H1 (cell line): ENCODE data around the gene LTBP1. TPM values are rescaled to one million over a fixed set of nuclear protein-coding genes. Genes with fewer than 3 reads are reported as not detected.

Experiments
- CTCF ChIA-PET: fragments of 300-600 bp; sonication (Branson Sonifier 250); formaldehyde crosslinking; loops from one replicate; lab custom pipeline; 2021; ENCODE audit not compliant: partially characterized antibody; lab: Charles Lee
- POLR2A ChIA-PET: fragments of 300-600 bp; sonication (Branson Sonifier 250); formaldehyde crosslinking; loops from one replicate; lab custom pipeline; 2021; ENCODE audit warnings: inconsistent platforms; ENCODE audit not compliant: partially characterized antibody; lab: Charles Lee
- DNase-seq, 2 experiments: peaks; one replicate each; pipeline versions ENCODE4 v3.0.0 to v3.0.0-alpha.2; 2010 to 2022; ENCODE audit warnings: low spot score in 2 of 2, low read depth in 1 of 2, mixed read lengths in 1 of 2
- FAIRE-seq: peaks from 2 replicates; lab custom pipeline; 2011; peaks lifted over from hg19 to GRCh38; lab: Jason Lieb, UNC
- H2AFZ ChIP-seq: 2 replicates; pipeline ENCODE4 v1.8.1; 2012; ENCODE audit warnings: low read length, inconsistent platforms
- H2AK5ac ChIP-seq: 2 replicates; pipeline ENCODE4 v1.6.1; 2013; ENCODE audit warnings: low read depth, low read length
- H2BK120ac ChIP-seq: replicated peaks from 2 replicates; pipeline ENCODE3; 2013; ENCODE audit warnings: low read depth, low read length, inconsistent platforms
- H2BK12ac ChIP-seq: 2 replicates; pipeline ENCODE4 v1.6.1; 2013; ENCODE audit warnings: low read depth, low read length
- H2BK15ac ChIP-seq: 2 replicates; pipeline ENCODE4 v1.6.1; 2013; ENCODE audit warnings: low read length
- H2BK20ac ChIP-seq: 2 replicates; pipeline ENCODE4 v1.6.1; 2013; ENCODE audit warnings: low read length
- H2BK5ac ChIP-seq: 2 replicates; pipeline ENCODE4 v1.6.1; 2013; ENCODE audit warnings: low read depth, low read length
- H3K14ac ChIP-seq: 2 replicates; pipeline ENCODE4 v1.6.1; 2013; ENCODE audit warnings: inconsistent platforms; ENCODE audit not compliant: insufficient read length
- H3K18ac ChIP-seq: 2 replicates; pipeline ENCODE4 v1.6.1; 2013; ENCODE audit warnings: low read length; ENCODE audit errors: extremely low read depth
- H3K23ac ChIP-seq: 2 replicates; pipeline ENCODE4 v1.6.1; 2013; ENCODE audit warnings: inconsistent platforms; ENCODE audit not compliant: insufficient read length
- H3K23me2 ChIP-seq: 2 replicates; pipeline ENCODE4 v1.6.1; 2013; ENCODE audit warnings: low read depth, low read length
- H3K27ac ChIP-seq: 2 replicates; pipeline ENCODE4 v1.6.1; 2011; ENCODE audit warnings: low read depth, low read length, inconsistent platforms
- H3K27me3 ChIP-seq, 4 experiments: replicated peaks in 1 of 4; 1 replicate in 1 of 4; 2 replicates in 3 of 4; pipeline versions ENCODE4 v1.6.1 to v1.8.1; 2011 to 2013; ENCODE audit warnings: low read length in 3 of 4, mild to moderate bottlenecking in 3 of 4, inconsistent platforms in 2 of 4, mixed read lengths in 2 of 4, moderate library complexity in 1 of 4; ENCODE audit not compliant: control insufficient read depth in 3 of 4, insufficient read depth in 3 of 4; ENCODE audit errors: extremely low read depth in 1 of 4
- H3K36me3 ChIP-seq, 4 experiments: 2 replicates each; pipeline versions ENCODE4 v1.6.1 to v1.8.1; 2011 to 2013; ENCODE audit warnings: mild to moderate bottlenecking in 4 of 4, low read length in 3 of 4, moderate library complexity in 2 of 4, control low read depth in 1 of 4, inconsistent platforms in 1 of 4; ENCODE audit not compliant: insufficient read depth in 4 of 4, control insufficient read depth in 2 of 4
- H3K4ac ChIP-seq: replicated peaks from 2 replicates; pipeline ENCODE3; 2013; ENCODE audit warnings: low read length, low read depth, mixed read lengths, inconsistent platforms; ENCODE audit not compliant: insufficient read length
- H3K4me1 ChIP-seq, 4 experiments: replicated peaks in 1 of 4; 1 replicate in 1 of 4; 2 replicates in 3 of 4; pipeline versions ENCODE4 v1.6.1 to v1.8.1; 2011 to 2013; ENCODE audit warnings: low read length in 3 of 4, inconsistent platforms in 2 of 4, mixed read lengths in 1 of 4; ENCODE audit not compliant: insufficient read depth in 4 of 4, control insufficient read depth in 3 of 4
- H3K4me2 ChIP-seq, 2 experiments: 2 replicates each; pipeline versions ENCODE4 v1.6.1 to v1.8.1; 2011 to 2013; ENCODE audit warnings: low read depth in 2 of 2, low read length in 2 of 2, control low read depth in 1 of 2, inconsistent platforms in 1 of 2, mild to moderate bottlenecking in 1 of 2; ENCODE audit not compliant: insufficient read depth in 1 of 2
- H3K4me3 ChIP-seq, 4 experiments: fragments of 200-600, 300-600 bp in 1 of 4; sonication (generic), shearing (Covaris generic), sonication (Bioruptor Twin) in 1 of 4; 2 replicates each; pipeline versions ENCODE4 v1.5.1 to v1.8.1; 2011 to 2016; ENCODE audit warnings: low read length in 4 of 4, low read depth in 3 of 4, control low read depth in 2 of 4, inconsistent platforms in 2 of 4, mild to moderate bottlenecking in 2 of 4, mixed read lengths in 1 of 4, moderate library complexity in 1 of 4; ENCODE audit not compliant: insufficient read depth in 2 of 4; ENCODE audit errors: extremely low read depth in 1 of 4
- H3K56ac ChIP-seq: replicated peaks from 2 replicates; pipeline ENCODE3; 2013; ENCODE audit warnings: low read depth, mild to moderate bottlenecking, mixed read lengths, low read length, inconsistent platforms; ENCODE audit not compliant: insufficient read length
- H3K79me1 ChIP-seq: 2 replicates; pipeline ENCODE4 v1.6.1; 2013; ENCODE audit warnings: low read depth, low read length, control low read depth
- H3K79me2 ChIP-seq, 2 experiments: 2 replicates each; pipeline versions ENCODE4 v1.6.1 to v1.8.1; 2012 to 2013; ENCODE audit warnings: low read length in 2 of 2, mild to moderate bottlenecking in 2 of 2, inconsistent platforms in 1 of 2; ENCODE audit not compliant: insufficient read depth in 2 of 2, control insufficient read depth in 1 of 2
- H3K9ac ChIP-seq, 4 experiments: replicated peaks in 1 of 4; 1 replicate in 1 of 4; 2 replicates in 3 of 4; pipeline versions ENCODE4 v1.6.1 to v1.8.1; 2011 to 2013; ENCODE audit warnings: low read depth in 3 of 4, low read length in 3 of 4, control low read depth in 2 of 4, mild to moderate bottlenecking in 2 of 4, moderate library complexity in 2 of 4, inconsistent platforms in 1 of 4; ENCODE audit errors: extremely low read depth in 1 of 4
- H3K9me3 ChIP-seq, 2 experiments: 2 replicates each; pipeline versions ENCODE4 v1.6.1 to v1.8.1; 2012 to 2013; ENCODE audit warnings: mild to moderate bottlenecking in 2 of 2, moderate library complexity in 2 of 2, control low read depth in 1 of 2, inconsistent platforms in 1 of 2, low read depth in 1 of 2, low read length in 1 of 2, mixed read lengths in 1 of 2; ENCODE audit not compliant: insufficient read depth in 2 of 2
- H4K20me1 ChIP-seq, 2 experiments: replicated peaks in 1 of 2; 2 replicates each; pipeline versions ENCODE3 to v1.8.1; 2011 to 2013; ENCODE audit warnings: inconsistent platforms in 2 of 2, low read length in 2 of 2, mild to moderate bottlenecking in 1 of 2; ENCODE audit not compliant: insufficient read depth in 2 of 2, control insufficient read depth in 1 of 2
- H4K5ac ChIP-seq: 2 replicates; pipeline ENCODE4 v1.6.1; 2013; ENCODE audit warnings: low read length, low read depth, mixed read lengths, inconsistent platforms; ENCODE audit not compliant: insufficient read length
- H4K8ac ChIP-seq: 2 replicates; pipeline ENCODE4 v1.8.0; 2013; ENCODE audit warnings: mild to moderate bottlenecking, moderate library complexity, low read length, inconsistent platforms; ENCODE audit not compliant: insufficient read depth; ENCODE audit errors: extremely low read depth
- H4K91ac ChIP-seq: replicated peaks from 2 replicates; pipeline ENCODE3; 2013; ENCODE audit warnings: low read length, mixed read lengths, inconsistent platforms; ENCODE audit not compliant: insufficient read length
- RAD21 ChIP-seq, 2 experiments: IDR thresholded peaks in 1 of 2; conservative IDR thresholded peaks in 1 of 2; 2 replicates each; pipeline ENCODE4 v1.6.1; 2011; ENCODE audit warnings: low read depth in 2 of 2, low read length in 2 of 2, improper control_type of control experiment in 1 of 2, inconsistent platforms in 1 of 2, mild to moderate bottlenecking in 1 of 2, moderate library complexity in 1 of 2
- WGBS, 2 experiments: shearing (Covaris generic) in 1 of 2; methylation state at CpG; one replicate each; pipeline versions ENCODE4 v1.1.6 to v1.1.7; 2013 to 2015; ENCODE audit warnings: low lambda C conversion rate in 2 of 2, mixed read lengths in 2 of 2, inconsistent platforms in 1 of 2, low coverage in 1 of 2, missing lambda C conversion rate in 1 of 2; ENCODE audit not compliant: insufficient replicate concordance in 2 of 2, insufficient coverage in 1 of 2, insufficient read length in 1 of 2; ENCODE audit errors: extremely low coverage in 1 of 2, missing lambda C conversion rate in 1 of 2; 5-methylcytosine and 5-hydroxymethylcytosine counted together
- polyA plus RNA-seq, 7 experiments: library from polyadenylated mRNA; depleted of rRNA in 3 of 7; stranded (reverse) in 5 of 7; unstranded in 2 of 7; fragments of >200 nt in 5 of 7; fragments of 200-250 nt in 2 of 7; gene quantifications; 1 replicate in 5 of 7; 2 replicates in 1 of 7; 4 replicates in 1 of 7; pipeline versions ENCODE4 v1.2.1 to v1.2.3, GENCODE V29; 2011 to 2013; ENCODE audit warnings: missing spikeins in 2 of 7, mixed read lengths in 2 of 7
- total RNA-seq: library from RNA; stranded (reverse); fragmentation: NEBNext Ultra II Directional; extraction: Animal tissue kit (Norgen Biotek cat#: 25700); gene quantifications from 2 replicates; pipeline ENCODE4 v1.2.1, GENCODE V29; 2021

Gene LTBP1
- total and polyA plus RNA-seq, 2 of the 8 experiments (the other 6 are each of a cell fraction or from before 2014, with no cell fraction given), result 15.4 to 24.7 TPM

DNA sequence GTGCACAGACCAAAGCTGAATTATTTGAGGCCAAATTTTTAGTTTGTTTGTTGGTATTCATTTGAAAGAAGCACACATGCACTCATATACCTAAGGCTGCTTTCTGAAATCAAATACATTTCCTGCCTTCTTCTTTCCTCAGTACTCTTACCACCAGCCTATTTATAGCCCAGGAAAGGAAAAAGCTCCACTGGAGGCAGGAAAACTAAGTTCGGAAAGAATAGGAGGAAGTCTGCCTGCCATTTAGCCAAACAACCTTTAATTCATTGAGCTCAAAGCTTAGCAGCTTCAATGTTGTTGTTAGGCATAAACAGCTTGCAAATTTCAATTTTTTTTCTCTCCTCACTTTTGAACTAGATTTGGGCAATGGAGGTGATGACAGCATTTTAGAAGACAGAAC, 489.3 kb downstream of the LTBP1 start:
- Histone ChIP-seq H3K14ac (no peak overlapping the region), H2BK12ac (no peak overlapping the region), H3K36me3 (no peaks in the 10 kb centered on the region), H2BK20ac (no peak overlapping the region), H4K20me1 (no peaks in the 10 kb centered on the region), H3K79me1 (no peaks in the 10 kb centered on the region), H2AFZ (no peak overlapping the region; the same call in 1 of the 2 replicates), H4K91ac (no peak overlapping the region), H3K27ac (no peak overlapping the region), H3K79me2 (no peaks in the 10 kb centered on the region), H3K4me2 (no peak overlapping the region), H3K23ac (no peak overlapping the region), H3K56ac (no peak overlapping the region), H4K5ac (no peak overlapping the region), H2BK5ac (no peak overlapping the region), H2AK5ac (no peak overlapping the region), H3K27me3 (no peaks in the 10 kb centered on the region), H3K4me3 (no peak overlapping the region), H2BK120ac (no peak overlapping the region), H3K23me2 (no peaks in the 10 kb centered on the region), H2BK15ac (no peak overlapping the region), H3K9me3 (no peaks in the 10 kb centered on the region), H4K8ac (no peak overlapping the region), H3K18ac (no peak overlapping the region), H3K9ac (no peak overlapping the region), H3K4ac (no peak overlapping the region), H3K4me1 (no peaks in the 10 kb centered on the region)
- WGBS, 2 experiments, result 81% methylated on average over 1 of the region's 1 CpG; no CpG with 5 or more reads in 1 of the 2 experiments
- ChIA-PET CTCF (interaction anchor here (0.6 to 2.2 kb wide), 4 partner anchors 11 to 64 kb away, joined by 3 to 4 read pairs (median 4); no protein-coding TSS in a partner anchor), POLR2A (no interaction called here)
- FAIRE-seq (no peak), DNase-seq (no peak)
- no peak for TF ChIP-seq RAD21 (IDR thresholded peaks at IDR 0.05 in 1 of 2, conservative IDR thresholded peaks at IDR 0.05 in 1 of 2; ENCODE audit: low read depth in 2 of 2, low read length in 2 of 2)
